Astrocyte of the hippocampus (primary cell): ENCODE measurements around the gene FRG2C.
"Not testable (repeated sequence)": the region's sequence is repeated elsewhere in the genome, so short reads cannot be mapped to it uniquely, and the experiment has no call there.

Source experiments
- DNase-seq: peaks from one replicate; pipeline ENCODE4 v3.0.0; 2011; ENCODE audit warnings: low read depth, low spot score

Gene FRG2C

DNA sequence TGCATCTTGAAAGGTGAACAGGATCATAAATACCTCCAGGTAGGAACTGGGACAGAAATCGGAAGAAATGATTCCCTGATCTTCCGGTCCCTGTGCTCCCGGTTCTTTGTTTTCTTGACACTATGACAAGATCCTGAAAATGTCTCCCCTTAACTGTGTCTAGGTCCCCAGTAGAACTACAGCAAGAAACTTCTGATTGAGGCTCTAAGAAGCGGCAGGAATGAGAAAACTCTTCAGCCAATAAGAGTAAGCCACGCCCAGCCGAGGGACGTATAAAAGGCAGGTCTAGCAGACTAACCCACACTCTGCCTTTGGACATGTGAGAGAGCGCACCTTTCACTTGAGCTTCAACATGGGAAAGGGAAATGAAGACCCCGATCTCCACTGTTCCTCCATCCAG, at the start of gene FRG2C:
FRG2C (plus strand) TSS at position 301 of the 400 bp plus-strand sequence; CDS start at position 353, 52 bp downstream.
- not testable (repeated sequence) for DNase-seq

DNA sequence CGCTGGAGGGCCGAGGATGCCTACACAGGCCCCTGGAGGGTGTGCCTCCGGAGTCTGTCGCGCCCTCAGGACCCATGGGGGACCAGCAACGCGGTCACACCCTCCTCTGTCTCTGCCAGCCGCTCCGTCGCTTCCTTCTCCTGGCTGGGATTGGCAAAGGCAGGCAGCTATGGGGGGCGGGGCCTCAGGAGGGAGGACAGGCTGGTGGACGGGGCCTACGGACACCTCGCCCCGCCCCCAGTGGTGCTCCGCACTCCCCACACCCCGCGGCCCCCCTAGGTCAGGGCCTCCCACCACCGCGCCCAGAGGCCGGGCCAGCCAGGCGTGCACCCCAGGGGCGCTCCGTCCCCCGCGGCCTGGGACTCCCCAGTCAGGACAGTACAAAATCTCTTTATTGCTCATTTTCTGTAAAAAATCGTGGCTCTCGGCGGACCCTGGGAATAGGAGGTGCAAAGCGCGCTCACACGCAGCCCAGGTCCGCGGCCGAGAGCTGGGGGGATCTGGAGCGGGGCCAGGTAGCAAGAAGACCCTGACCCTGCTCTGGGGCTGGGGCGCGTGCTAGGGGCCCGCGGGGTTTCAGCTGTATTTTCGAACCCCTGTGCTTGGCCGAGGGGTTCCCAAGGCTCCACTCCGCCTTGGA, 45.3 kb upstream of the FRG2C start:
- peak; percentile 39 for DNase-seq

DNA sequence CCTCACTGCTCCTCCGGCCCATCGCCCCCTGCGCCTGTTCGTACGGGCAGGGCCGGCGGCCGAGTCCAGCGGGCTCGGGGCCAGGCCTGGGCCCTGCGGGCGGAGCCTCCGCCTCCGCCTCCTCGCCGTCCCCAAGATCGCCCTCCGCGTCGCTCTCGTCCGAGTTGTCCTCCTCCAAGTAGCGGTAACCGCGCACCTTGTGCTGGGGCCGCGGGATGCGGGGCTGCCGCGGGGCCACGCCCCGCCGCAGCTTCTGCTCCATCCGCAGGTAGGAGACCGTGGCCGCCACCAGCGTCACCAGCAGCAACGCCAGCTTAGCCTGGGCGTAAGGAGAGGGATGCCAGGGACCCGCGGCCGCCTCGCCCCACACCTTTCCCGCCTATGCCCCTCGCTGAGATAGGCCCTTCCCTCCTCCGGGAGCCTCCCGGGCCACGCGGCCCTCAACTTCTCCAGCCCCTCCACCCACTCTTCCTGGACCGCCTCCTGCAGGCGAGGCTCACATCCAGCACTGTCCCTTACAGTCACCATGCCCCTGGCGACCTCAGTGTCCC, 44.6 kb upstream of the FRG2C start:
- peak; percentile 9 for DNase-seq

GRCh38 chr3:75621772-75622171, 42.4 kb upstream of the FRG2C start:
- DNase-seq, result not testable (repeated sequence)

DNA sequence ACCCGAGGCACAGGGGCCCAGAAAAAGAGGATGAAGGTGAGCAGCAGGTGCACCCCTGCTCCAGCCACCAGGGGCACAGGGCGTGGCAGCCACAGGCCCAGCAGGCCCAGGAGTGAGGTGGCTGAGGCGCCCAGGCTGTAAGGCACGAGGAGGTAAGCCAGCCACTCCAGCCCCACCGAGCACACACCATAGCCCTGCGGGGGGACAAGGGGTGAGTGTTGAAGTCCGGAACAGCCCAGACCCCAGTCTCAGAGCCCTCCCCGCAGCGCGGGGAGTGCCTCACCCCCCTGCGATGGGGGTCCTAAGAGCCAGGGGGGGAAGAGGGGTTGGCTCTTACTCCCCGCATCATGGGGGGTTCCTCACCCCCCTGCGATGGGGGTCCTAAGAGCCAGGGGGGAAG, 40.5 kb upstream of the FRG2C start:
- DNase-seq, result not testable (repeated sequence)

DNA sequence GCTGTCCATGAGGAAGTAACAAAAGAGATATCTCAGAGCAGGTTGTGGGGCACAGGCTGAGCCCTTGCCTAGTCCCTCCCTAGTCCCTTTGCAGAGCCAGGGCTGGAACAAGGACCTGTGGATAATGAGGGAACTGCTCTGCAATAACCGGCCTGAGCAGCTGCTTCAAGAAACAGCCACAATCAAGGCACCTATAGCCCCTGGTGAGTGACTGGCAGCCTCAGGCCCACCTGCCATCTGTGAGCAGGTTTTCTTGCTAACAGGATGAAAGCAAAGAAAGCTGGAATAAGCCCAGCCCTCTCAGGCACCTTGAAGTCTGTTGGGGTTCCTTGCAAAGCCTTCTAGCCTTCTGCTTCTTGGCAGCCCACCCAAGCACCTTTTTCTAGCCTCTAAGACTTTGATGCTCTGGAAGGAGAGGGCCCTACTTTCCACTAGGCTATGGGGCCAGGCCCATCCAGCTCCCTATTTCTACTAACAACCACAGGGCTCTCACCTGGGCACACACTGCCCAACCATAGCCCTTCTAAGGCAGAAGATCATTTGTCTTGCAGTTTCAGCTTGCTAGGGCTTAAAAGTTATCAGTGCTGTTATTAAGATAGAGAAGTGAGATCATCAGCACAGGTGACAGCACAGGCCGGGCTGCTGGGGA, 33.1 kb upstream of the FRG2C start:
- DNase-seq, result not testable (repeated sequence)

DNA sequence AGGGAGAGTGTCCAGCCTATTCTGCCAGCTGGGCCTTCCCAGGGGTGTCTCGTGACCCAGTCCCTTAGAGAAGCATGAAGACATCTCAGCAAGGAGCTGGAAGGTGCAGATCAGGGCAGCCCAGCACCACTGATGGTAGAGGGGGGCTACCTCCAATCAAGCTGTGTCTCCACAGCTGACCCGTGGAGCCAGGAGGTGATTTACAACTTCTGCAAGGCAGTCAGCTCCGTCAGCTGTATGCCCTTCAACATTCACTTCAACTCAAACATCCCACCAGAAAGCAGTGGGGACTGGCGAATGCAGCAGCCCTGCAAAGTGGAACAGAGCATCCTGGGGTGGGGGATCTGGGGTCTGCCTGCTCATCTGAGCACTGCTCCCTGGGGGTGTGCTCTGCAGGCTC, 32.6 kb upstream of the FRG2C start:
- DNase-seq, result no peak

DNA sequence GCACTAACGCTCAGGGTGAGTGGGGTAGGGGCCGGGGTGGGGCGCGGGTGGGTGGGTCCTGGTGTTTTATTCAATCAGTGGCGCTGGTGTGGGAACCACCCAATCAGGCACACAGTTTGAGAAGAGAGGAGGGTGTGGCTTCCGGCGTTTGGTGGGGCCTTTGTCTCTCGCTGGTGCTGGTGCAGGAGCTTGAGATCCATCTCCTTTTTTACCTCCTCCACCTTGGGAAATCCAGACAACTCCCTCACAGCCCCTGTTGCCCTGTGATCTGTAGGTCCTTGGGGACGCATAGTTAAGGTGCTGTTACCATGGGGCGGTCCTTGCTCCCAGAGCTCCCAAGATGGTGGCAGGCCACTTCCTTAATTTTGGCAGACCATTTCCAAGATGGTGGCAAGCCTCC, 25.2 kb upstream of the FRG2C start:
- DNase-seq, result not testable (repeated sequence)

DNA sequence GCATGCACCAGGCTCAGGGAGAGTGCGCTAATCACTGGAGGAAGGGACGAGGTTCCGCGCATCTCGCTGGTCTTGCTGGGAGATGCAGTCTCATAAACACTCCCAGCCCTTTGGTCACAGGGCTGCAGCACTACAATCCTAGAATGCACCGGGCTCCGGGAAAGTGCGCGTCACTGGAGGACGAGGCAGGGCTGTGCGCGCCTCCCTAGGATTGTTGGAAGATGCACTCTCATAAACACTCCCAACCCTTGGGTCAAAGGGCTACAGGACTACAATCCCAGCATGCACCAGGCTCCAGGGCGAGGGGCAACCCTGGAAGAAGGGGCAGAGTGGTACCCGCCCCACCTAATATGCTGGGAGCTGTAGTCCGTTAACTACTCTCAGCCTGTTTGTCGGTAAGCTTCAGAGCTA, 23.0 kb upstream of the FRG2C start:
- peak; percentile 85 for DNase-seq

DNA sequence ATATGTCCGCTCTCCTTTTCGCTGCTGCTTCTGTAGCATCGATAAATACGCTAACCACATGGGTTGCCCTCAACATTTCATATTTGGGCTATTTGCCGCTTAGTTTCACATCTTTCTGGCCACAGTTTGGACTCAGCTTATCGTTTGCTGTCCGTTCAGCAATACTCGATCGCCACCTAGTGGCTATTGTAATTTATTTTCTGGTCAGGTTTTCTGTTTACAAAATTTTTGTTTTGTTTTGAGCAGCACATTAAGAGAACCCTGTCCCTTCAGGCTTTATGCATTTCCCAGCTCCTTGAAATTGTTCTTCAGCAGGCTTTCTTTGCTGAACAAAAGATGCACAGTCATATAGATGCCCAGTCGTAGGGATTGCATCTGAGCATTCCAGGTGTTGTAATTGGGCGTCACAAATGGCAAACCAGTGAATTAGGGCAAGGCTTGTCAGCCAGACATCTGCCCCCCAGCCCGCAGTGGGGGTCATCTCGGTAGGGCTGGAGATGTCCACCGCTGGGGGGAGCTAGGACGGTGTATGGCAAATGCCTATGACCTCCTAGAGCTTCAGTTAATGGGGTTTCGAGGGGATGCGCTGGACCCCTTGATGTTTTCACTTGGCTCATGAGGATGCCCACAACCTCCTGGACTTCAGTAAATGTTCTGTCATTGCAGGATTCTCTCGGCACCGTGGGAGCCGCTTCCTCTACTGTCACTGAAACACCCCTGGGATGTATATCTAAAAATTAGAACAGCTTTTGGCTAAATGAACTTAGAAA, 20.9 kb upstream of the FRG2C start:
- peak; percentile 52 for DNase-seq

GRCh38 chr3:75645548-75645947, 18.6 kb upstream of the FRG2C start:
- not testable (repeated sequence) for DNase-seq

- no peak for DNase-seq
Measured at GRCh38 chr3:75650191-75650590, 13.9 kb upstream of the FRG2C start.

DNA sequence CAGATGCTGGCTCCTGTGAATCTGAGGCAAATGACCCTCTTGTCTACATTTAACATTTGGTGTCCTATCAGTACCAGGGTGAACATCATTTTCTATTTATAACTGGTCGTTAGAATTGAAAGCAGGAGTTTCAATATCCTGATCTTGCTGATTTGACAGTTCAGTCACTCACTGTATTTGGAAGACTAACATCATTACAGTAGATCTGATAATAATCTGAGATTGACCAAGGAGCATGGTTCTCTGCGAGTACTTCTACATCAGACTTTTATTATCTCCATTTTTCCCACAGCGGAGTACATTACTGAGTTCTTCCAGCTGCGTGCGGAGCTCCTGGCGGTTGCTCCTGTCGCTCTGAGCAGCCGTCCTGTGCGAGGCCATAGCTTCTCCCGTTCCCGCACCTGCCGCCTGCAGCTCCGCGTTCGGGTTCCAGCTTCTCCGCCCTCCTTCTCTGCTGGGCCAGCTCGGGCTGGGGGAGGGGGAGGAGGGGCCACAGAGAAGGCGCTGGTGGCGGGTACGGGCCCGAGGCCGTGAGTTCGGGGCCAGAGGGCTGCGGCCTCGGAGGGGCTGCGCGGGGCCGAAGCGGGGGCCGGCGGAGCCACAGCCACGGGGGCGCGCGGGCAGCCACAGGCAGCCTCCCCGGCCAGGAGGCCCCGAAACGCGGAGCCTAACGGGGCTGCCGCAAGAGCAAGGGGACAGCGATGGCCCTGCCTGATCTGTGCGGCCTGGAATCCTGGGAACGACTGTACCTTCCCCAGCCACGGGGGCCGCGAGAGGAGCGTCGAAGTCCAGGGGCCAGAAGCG, 8.8 kb upstream of the FRG2C start:
- DNase-seq, result not testable (repeated sequence)

DNA sequence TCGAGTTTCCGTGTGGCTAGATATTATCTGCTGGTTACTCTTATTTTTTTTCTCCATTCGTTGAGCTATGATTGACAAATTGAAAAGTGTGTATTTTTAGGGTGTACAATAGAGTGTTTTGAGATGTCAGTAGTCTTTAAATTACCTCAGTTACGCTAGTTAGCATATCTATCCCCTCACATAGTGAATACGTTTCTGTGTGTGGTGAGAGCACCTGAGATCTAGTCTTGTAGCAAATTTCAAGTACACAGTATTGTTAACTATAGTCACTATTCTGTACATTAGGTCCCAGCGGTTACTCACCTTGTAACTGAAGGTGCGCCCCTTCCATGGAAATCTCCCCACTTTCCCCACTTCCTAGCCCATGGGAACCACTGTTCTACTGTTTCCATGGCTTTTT, 8.2 kb upstream of the FRG2C start:
- DNase-seq, result not testable (repeated sequence)

DNA sequence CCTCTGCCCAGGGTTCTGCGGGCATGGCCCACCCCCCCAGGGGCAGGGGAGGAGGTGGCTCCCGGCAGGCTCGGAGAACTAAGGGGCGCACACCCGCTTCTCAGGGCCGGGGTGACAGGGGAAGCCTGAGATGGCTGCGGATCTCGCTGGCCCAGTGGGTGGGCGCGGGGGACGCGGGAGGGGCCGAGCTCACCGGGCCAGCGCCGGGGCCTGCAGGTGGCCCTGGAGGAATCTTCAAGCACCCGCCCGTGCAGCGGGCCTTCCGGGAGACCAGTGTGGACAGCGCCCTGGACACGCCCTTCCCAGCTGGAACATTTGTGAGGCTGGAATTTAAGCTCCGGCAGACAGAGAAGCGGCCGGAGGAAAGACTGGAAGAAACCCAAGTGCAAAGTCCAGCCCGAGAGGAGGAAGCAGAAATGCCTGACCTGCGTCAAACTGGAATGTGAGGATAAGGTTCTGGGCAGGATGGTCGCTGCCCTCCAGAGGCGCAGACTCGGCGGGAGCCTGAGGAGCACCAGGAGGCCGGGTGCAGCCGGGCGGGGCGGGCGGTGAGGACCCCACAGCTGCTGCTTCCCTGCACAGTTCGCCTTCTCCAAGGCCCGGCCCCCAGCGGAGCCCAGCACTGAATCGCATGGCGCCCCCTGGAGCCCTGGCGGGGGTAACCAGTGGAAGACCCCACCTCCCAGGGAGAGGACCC, 5.6 kb upstream of the FRG2C start:
- DNase-seq, result peak; percentile 23

DNA sequence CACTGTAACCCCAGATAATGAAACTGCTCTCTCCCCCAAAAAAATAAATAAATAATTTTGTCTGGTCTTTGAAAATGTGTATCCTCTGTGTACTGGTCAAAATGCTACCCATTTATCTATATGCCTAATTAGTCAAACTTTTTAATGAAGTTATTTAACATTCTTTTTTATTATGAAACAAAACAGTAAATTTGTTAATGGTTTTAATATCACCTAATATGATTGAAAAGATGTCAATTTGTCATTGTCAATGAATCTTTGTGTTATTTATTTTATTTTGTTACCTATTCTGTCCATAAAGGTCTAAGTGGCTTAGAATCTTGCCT, 5.1 kb upstream of the FRG2C start:
- DNase-seq, result not testable (repeated sequence)

DNA sequence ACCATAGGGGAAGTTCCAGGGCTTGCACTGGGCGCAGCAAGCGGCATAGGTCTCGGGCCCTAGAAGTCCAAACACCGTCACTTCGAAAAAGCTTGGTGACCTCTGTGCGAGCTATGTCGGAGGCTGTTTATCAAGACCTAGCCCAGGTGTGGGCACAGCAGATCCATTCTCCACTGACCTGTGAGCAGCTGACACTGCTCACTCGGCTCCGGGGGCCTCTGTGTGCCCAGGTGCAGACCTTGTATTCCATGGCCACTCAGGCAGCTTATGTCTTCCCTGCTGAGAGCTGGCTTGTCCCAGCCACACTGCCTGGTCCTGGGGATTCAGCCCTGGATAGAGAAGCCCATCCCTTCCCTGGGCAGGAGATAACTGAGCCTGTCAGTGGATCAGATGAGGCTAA, 1.5 kb downstream of the FRG2C start:
- not testable (repeated sequence) for DNase-seq

DNA sequence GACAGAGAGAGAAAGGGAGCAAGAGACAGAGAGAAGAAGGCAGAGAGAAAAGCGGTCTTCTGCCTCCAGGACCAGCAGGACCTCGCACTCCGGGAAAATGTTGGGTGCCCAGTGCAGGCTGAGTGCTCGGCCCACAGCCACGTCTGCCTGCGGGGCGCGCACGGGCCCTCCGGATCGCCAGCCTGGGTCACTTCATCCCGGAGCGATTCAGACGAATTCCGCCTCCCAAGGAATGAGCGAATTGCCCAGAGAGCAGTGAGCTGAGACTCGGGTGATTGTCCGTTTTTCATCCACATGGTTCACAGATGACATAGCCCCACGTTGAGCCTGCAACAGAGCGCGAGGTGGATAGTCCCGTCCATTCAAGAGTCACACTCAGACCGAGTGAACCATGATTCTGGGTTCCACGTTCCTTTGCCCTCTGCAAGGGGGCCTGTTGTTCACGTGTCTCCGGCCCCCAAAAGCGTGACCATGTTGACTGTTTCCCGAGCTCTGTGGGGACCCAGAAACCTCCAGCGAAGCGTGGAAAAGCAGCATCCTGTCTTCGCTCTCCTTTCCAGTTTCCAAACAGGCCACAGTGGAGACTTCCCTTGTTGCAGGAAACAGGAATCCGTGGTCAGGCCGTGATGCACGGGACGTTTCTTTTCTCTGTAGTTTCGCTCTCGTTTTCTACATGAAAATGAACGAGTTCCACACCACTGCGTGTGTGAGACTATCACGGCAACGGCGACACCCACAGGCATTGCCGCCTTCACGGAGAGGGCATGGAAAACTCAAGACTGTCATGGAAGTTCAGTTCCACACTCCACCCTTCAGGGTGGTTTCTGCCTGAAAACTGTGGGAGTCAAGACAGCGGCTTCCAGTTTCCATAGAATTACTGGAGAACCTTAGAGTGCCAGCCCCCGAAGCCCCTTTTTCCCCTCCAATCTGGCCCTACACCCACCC, 3.9 kb downstream of the FRG2C start:
- DNase-seq, result not testable (repeated sequence)

DNA sequence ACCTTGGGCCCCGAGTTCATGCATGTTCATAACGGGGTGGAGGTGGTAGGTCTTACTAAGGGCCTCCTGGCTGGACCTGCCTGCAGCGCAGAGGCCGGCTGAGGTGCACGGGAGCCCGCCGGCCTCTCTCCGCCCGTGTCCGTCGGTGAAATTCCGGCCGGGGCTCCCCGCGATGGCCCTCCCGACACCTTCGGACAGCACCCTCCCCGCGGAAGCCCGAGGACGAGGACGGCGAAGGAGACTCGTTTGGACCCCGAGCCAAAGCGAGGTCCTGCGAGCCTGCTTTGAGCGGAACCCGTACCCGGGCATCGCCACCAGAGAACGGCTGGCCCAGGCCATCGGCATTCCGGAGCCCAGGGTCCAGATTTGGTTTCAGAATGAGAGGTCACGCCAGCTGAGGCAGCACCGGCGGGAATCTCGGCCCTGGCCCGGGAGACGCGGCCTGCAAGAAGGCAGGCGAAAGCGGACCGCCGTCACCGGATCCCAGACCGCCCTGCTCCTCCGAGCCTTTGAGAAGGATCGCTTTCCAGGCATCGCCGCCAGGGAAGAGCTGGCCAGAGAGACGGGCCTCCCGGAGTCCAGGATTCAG, 4.7 kb downstream of the FRG2C start:
- not testable (repeated sequence) for DNase-seq
